GM23248 (cell line): ENCODE results near the gene SRSF8. TPM values are rescaled to one million over a fixed set of nuclear protein-coding genes. Genes with fewer than 3 reads are reported as not detected.

Experiments
- DNase-seq: peaks from one replicate; pipeline ENCODE4 v3.0.0-alpha.2; 2015
- H2AFZ ChIP-seq: fragments of 200-600 bp; sonication (generic); 2 replicates; pipeline ENCODE4 v1.6.1; 2016; ENCODE audit warnings: antibody characterized with exemption
- H3F3A ChIP-seq: fragments of 200-600 bp; sonication (generic); 2 replicates; pipeline ENCODE4 v1.6.1; 2016; ENCODE audit warnings: mild to moderate bottlenecking, antibody characterized with exemption, mixed run types; ENCODE audit not compliant: insufficient read depth
- H3K27ac ChIP-seq: fragments of 200-600 bp; sonication (generic); 2 replicates; pipeline ENCODE4 v1.5.1; 2016; ENCODE audit warnings: mild to moderate bottlenecking
- H3K27me3 ChIP-seq: fragments of 200-600 bp; sonication (generic); replicated peaks from 2 replicates; pipeline ENCODE4 v1.6.1; 2016; ENCODE audit warnings: mild to moderate bottlenecking; ENCODE audit not compliant: insufficient read depth
- H3K36me3 ChIP-seq: fragments of 200-600 bp; sonication (generic); 2 replicates; pipeline ENCODE4 v1.6.1; 2016; ENCODE audit warnings: low read depth, mild to moderate bottlenecking
- H3K4me1 ChIP-seq: fragments of 200-600 bp; sonication (generic); 2 replicates; pipeline ENCODE4 v1.6.1; 2016; ENCODE audit warnings: mild to moderate bottlenecking; ENCODE audit not compliant: insufficient read depth
- H3K4me2 ChIP-seq: fragments of 200-600 bp; sonication (generic); one replicate; pipeline ENCODE4 v1.6.1; 2016; ENCODE audit warnings: mild to moderate bottlenecking; ENCODE audit not compliant: unreplicated experiment
- H3K4me3 ChIP-seq: fragments of 200-600 bp; sonication (generic); 2 replicates; pipeline ENCODE4 v1.5.1; 2016; ENCODE audit warnings: mild to moderate bottlenecking
- H3K79me2 ChIP-seq: fragments of 200-600 bp; sonication (generic); 2 replicates; pipeline ENCODE4 v1.6.1; 2016; ENCODE audit warnings: mild to moderate bottlenecking; ENCODE audit not compliant: insufficient read depth
- H3K9ac ChIP-seq: fragments of 200-600 bp; sonication (generic); 2 replicates; pipeline ENCODE4 v1.6.1; 2016; ENCODE audit warnings: mild to moderate bottlenecking
- H3K9me2 ChIP-seq: fragments of 200-600 bp; sonication (generic); 2 replicates; pipeline ENCODE4 v1.6.1; 2016; ENCODE audit warnings: mixed run types, mild to moderate bottlenecking, moderate library complexity; ENCODE audit not compliant: insufficient read depth
- H3K9me3 ChIP-seq: fragments of 200-600 bp; sonication (generic); one replicate; pipeline ENCODE4 v1.6.1; 2017; ENCODE audit warnings: low read depth
- H4K20me1 ChIP-seq: fragments of 200-600 bp; sonication (generic); 2 replicates; pipeline ENCODE4 v1.6.0; 2016; ENCODE audit not compliant: insufficient read depth
- EZH2 ChIP-seq: fragments of 200-600 bp; sonication (generic); IDR thresholded peaks from 2 replicates; pipeline ENCODE4 v1.6.1; 2018; ENCODE audit warnings: antibody characterized with exemption, mild to moderate bottlenecking; ENCODE audit not compliant: insufficient read depth, poor library complexity, severe bottlenecking
- EZH2phosphoT487 ChIP-seq: fragments of 200-600 bp; sonication (generic); IDR thresholded peaks from 2 replicates; pipeline ENCODE4 v1.6.1; 2018; ENCODE audit warnings: antibody characterized with exemption, moderate library complexity, mild to moderate bottlenecking, low read depth; ENCODE audit not compliant: insufficient read depth
- WGBS, 2 experiments: methylation state at CpG; one replicate each; pipeline ENCODE4 v1.1.6; 2015 to 2017; ENCODE audit warnings: low lambda C conversion rate in 2 of 2, low coverage in 1 of 2; ENCODE audit errors: missing lambda C conversion rate in 2 of 2; 5-methylcytosine and 5-hydroxymethylcytosine counted together
- in situ Hi-C: fragments of 300-500 bp; cut with MboI; formaldehyde crosslinking; loops from 2 replicates; pipeline ENCODE4 v1.15.0; 2020
- polyA plus RNA-seq: library from polyadenylated mRNA; unstranded; fragments of >200 nt; fragmentation: Nextera tagmentation; extraction: Ambion mirVana; gene quantifications from 2 replicates; pipeline ENCODE4 v1.2.1, GENCODE V29; 2016
- total RNA-seq: library from RNA; depleted of rRNA; stranded (reverse); fragments of >200 nt; shearing (Covaris generic); gene quantifications from 2 replicates; pipeline ENCODE4 v1.2.3, GENCODE V29; 2014; rRNA removed

The SRSF8 gene
- total and polyA plus RNA-seq, 2 experiments from 2014 or later = 14.8 to 39.4 TPM

DNA sequence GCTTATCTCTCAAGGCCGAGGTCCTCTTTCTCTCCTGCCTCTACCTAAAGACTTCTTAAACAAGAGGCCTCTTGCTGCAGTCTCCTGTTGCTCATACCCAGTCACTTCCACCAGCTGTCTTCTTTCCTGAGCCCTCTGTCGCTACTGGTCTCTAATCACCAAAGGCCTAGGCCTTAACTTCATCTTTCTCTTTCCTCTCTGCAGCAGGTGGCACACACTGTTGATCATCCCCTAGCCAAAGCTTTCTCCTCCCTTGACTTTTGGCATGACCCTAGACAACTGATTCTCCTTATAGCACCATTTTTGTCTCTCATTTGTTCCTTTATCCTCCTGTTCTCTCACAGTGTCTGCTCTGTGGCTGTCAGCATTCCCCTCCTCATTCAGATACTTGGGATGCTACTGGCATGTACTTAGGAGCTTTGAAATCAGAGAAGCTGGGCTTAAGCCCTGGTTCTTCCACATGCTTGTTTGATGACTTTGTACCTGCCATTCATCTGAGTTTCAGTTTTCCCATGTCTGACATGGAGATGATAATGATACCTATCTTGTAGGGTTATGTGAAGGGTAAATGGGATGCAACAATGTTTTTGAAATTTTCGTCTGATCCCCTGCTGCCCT lies 45.3 kb downstream of the SRSF8 start:
- TF ChIP-seq EZH2 = no peak
- no peak for TF ChIP-seq EZH2phosphoT487
- Histone ChIP-seq H3K79me2 (peaks cover 26% of the 10 kb centered on the region), H3K9me2 (no peaks in the 10 kb centered on the region), H3F3A (no peaks in the 10 kb centered on the region), H3K27ac (no peak overlapping the region), H3K27me3 (no peaks in the 10 kb centered on the region), H3K4me3 (no peak overlapping the region), H2AFZ (no peak overlapping the region), H4K20me1 (no peaks in the 10 kb centered on the region), H3K4me1 (peaks cover 15% of the 10 kb centered on the region), H3K9ac (no peak overlapping the region), H3K9me3 (no peaks in the 10 kb centered on the region), H3K36me3 (no peaks in the 10 kb centered on the region), H3K4me2 (no peak overlapping the region)
- in situ Hi-C loops = no loop called here
- DNase-seq = no peak
- WGBS, 2 experiments = 96 to 100% methylated on average over 3 of the region's 3 CpGs

GRCh38 chr11:95115597-95115996 lies 48.9 kb downstream of the SRSF8 start:
- no peaks in the 10 kb centered on the region for H3K9me3 ChIP-seq
- H3K4me1 ChIP-seq = no peaks in the 10 kb centered on the region
- H4K20me1 ChIP-seq = no peaks in the 10 kb centered on the region
- no peaks in the 10 kb centered on the region for H3K27me3 ChIP-seq
- peaks cover 31% of the 10 kb centered on the region; the same call in 1 of the 2 replicates for H3K79me2 ChIP-seq
- WGBS, 2 experiments = 100% methylated on average over 1 of the region's 1 CpG
- H3K4me3 ChIP-seq = no peak overlapping the region
- in situ Hi-C loops = no loop called here
- no peaks in the 10 kb centered on the region for H3K9me2 ChIP-seq
- H3K4me2 ChIP-seq = no peak overlapping the region
- no peak overlapping the region for H3K9ac ChIP-seq
- no peaks in the 10 kb centered on the region for H3K36me3 ChIP-seq
- H3K27ac ChIP-seq = no peak overlapping the region
- no peaks in the 10 kb centered on the region for H3F3A ChIP-seq
- DNase-seq = no peak
- no peak overlapping the region for H2AFZ ChIP-seq
- TF ChIP-seq EZH2phosphoT487 = no peak

DNA sequence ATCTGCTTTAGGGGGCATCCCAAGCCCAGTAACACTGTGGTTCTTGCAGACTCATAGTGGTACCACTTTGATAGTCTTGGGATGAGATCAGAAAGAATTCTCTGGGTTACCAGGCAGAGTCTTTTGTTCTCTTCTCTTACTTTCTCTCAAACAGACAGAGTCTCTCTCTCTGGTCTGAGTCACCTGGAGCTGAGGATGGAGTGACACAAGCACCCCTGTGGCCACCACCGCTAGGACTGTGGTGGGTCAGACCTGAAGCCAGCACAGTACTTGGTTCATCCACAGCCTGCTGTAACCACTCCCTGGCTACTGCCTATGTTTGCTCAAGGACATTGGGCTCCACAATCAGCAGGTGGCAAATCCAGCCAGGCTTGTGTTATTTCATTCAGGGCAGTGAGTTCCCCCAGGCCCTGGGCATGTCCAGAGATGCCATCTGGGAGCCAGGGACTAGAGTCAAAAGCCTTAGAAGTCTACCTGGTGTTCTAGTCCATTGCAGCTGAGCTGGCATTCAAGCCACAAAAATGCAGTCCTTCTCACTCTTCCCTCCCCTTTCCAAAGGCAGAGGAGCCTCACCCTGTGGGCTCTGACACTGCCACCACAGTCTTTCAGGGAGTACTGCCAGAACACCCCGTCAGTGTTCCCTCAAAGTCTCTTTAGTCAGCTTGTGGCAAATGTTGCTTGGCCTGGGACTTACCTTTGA lies 52.8 kb downstream of the SRSF8 start:
- Histone ChIP-seq H3K36me3 (no peaks in the 10 kb centered on the region), H3K27me3 (no peaks in the 10 kb centered on the region), H3K9me2 (no peaks in the 10 kb centered on the region), H4K20me1 (no peaks in the 10 kb centered on the region), H3K27ac (no peak overlapping the region), H3K4me1 (no peaks in the 10 kb centered on the region), H3F3A (no peaks in the 10 kb centered on the region), H3K9me3 (no peaks in the 10 kb centered on the region), H3K79me2 (peaks cover 25% of the 10 kb centered on the region; the same call in 1 of the 2 replicates), H2AFZ (no peak overlapping the region), H3K4me2 (no peak overlapping the region), H3K4me3 (no peak overlapping the region), H3K9ac (no peak overlapping the region)
- in situ Hi-C loops = no loop called here
- no peak for DNase-seq
- TF ChIP-seq EZH2phosphoT487 = no peak
- no peak for TF ChIP-seq EZH2
- WGBS, 2 experiments = 93 to 96% methylated on average over 2 of the region's 2 CpGs

Other genes with a start within 250 kb of the SRSF8 start
- 26.7 and 30.4 TPM in 2 replicates for gene CWC15, start 93.4 kb upstream of the SRSF8 start, total RNA-seq
- 70.3 and 76.6 TPM in 2 replicates for gene CWC15, start 93.4 kb upstream of the SRSF8 start, polyA plus RNA-seq
- gene KDM4D, start 93.2 kb upstream of the SRSF8 start, total RNA-seq = 0.43 and 1.4 TPM in 2 replicates
- gene KDM4D, start 93.2 kb upstream of the SRSF8 start, polyA plus RNA-seq = 0.45 and 0.71 TPM in 2 replicates
- gene KDM4E, start 41.7 kb upstream of the SRSF8 start, total RNA-seq = not detected in 2 replicates
- not detected in 2 replicates for gene KDM4E, start 41.7 kb upstream of the SRSF8 start, polyA plus RNA-seq
- gene KDM4F, start 17.5 kb upstream of the SRSF8 start, total RNA-seq = not detected in 2 replicates
- not detected in 2 replicates for gene KDM4F, start 17.5 kb upstream of the SRSF8 start, polyA plus RNA-seq
- gene ENDOD1, start 22.9 kb downstream of the SRSF8 start, total RNA-seq = 33.7 and 35.9 TPM in 2 replicates
- 15.5 and 16.1 TPM in 2 replicates for gene ENDOD1, start 22.9 kb downstream of the SRSF8 start, polyA plus RNA-seq
- 19.2 TPM in 2 replicates for gene SESN3, start 164.3 kb downstream of the SRSF8 start, total RNA-seq
- 2.8 and 2.9 TPM in 2 replicates for gene SESN3, start 164.3 kb downstream of the SRSF8 start, polyA plus RNA-seq